HG03139 (cell line): ENCODE data around the gene MOAP1.
"Not testable (repeated sequence)": the region's sequence is repeated elsewhere in the genome, so short reads cannot be mapped to it uniquely, and the experiment has no call there.

Experiments used
- ATAC-seq: cut with Tn5 transposase; IDR thresholded peaks from one replicate; pipeline ENCODE4 v1.9.1; 2021; ENCODE audit not compliant: unreplicated experiment

Gene MOAP1

DNA sequence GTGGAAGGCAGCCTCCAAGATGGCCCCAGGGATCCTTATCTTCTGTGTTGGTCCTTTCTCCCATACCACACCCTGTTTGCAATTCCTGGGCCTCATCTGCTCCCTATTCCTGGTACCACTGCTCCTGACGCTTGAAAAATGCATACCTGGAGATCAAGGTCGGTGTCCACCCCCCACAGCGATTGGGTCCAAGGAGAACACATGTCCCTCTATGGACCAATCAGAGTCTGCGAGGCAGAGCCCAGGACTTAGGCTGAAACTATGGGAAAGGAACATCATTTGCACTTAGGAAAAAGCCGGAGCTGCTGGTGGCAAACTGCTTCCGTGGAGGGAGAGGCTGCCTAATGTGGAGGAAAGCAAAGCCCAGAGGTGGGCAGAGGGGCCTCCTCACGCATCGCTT lies 35.7 kb downstream of the MOAP1 start:
- ATAC-seq: no peak

DNA sequence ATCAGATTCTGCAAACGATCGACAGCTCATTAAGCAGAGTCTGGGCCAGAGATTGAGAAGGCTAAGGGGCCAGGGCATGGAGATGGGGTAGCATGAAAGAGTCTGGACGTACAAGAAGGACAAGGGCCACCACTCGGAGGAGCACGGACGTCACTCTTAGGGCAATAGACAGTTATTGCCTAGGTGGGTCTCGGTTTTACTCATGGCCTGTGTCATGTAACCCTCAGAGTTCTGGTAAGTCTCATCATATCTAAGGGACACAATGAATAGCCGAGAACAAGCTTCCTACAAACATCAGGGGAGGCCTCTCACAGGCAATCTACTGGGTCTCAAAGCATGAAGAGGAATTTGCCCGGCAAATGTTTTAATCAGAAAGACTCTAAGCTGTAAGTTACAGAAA lies 38.6 kb downstream of the MOAP1 start:
- ATAC-seq: no peak

- no peak for ATAC-seq
These were observed 41.6 kb downstream of the MOAP1 start for GRCh38 chr14:93142854-93143652.

DNA sequence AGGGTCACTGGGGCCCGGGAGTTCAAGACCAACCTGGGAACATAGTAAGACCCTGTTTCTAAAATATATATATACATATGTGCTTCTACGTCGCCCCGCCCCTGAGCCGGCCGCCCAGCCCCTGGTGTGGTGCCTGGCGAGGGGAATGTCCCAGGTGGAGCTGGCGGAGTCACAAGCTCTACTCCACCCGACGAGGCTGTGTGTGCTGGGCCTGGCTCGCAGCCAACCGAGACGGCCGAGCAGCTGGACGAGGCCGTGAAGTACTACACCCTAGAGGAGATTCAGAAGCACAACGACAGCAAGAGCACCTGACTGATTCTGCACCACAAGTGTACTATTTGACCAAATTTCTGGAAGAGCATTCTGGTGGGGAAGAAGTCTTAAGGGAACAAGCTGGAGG lies 46.8 kb downstream of the MOAP1 start:
- ATAC-seq: no peak

- ATAC-seq: not testable (repeated sequence)
These were observed 48.2 kb downstream of the MOAP1 start for GRCh38 chr14:93136508-93136907.

GRCh38 chr14:93136009-93136408 lies 48.7 kb downstream of the MOAP1 start:
- ATAC-seq: no peak

DNA sequence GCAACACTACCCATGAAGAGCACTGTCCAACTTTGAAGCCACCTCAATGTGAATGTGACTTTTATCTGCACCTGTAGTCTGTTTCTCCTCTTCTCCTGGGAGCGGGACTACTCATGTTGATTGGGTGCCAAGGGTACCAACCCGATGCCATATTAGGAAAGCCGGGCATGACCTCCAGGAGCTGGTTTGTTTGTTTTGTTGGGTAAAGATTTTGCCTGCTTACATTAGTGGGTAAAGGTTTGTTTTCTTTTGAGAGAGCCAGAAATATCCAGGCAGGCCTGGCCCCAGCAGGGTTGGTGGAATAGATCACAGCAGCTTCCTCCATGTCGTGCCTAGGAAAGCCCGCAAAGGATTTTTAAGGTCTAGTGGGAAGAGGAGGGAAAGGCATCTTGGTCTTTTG lies 49.3 kb downstream of the MOAP1 start:
- ATAC-seq: no peak

DNA sequence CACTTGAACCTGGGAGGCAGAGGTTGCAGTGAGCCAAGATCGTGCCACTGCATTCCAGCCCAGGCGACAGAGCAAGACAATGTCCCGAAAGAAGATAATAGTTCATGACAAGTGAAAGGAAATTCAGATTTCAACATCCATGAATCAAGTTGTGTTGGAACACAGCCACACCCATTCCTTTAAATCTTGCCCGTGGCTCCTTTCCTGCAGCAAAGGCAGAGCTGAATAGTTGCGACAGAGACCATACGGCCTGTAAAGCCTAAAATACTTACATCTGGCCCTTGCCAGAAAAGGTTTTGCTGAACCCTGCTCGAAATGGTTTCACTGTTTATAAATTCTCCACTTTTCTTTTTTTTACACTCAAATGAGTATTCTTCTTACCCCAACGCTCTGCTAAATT lies 51.2 kb downstream of the MOAP1 start:
- no peak for ATAC-seq

GRCh38 chr14:93132472-93133065 lies 52.1 kb downstream of the MOAP1 start:
- ATAC-seq: no peak
